NCI-H345 (cell line): ENCODE measurements around the gene TOMM40.
"Not testable (repeated sequence)": the region's sequence is repeated elsewhere in the genome, so short reads cannot be mapped to it uniquely, and the experiment has no call there.

ENCODE experiments used
- DNase-seq: peaks from one replicate; lab custom pipeline; 2025; lab: John Stamatoyannopoulos, UW

Gene TOMM40

GRCh38 chr19:44871809-44872208 is 19.2 kb upstream of the TOMM40 start:
- DNase-seq = no peak

GRCh38 chr19:44872661-44873060 is 18.4 kb upstream of the TOMM40 start:
- DNase-seq = no peak

DNA sequence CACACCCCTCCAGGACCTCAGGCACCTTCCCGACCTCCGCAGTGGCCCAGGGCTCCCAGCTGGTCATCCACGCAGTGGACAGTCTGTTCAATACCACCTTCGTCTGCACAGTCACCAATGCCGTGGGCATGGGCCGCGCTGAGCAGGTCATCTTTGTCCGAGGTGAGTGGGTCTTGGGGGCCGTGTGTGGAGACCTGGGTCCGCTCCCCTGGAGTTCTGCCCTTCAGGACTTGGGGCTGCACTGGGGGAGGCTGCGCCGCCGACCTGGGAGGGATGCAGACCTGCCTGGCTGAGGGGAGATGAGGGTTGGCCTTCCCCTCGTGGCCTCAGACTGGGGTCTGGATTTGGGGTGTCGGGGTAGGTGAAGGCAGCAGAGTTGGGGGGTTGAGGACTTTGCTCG is 16.7 kb upstream of the TOMM40 start:
- DNase-seq = no peak

DNA sequence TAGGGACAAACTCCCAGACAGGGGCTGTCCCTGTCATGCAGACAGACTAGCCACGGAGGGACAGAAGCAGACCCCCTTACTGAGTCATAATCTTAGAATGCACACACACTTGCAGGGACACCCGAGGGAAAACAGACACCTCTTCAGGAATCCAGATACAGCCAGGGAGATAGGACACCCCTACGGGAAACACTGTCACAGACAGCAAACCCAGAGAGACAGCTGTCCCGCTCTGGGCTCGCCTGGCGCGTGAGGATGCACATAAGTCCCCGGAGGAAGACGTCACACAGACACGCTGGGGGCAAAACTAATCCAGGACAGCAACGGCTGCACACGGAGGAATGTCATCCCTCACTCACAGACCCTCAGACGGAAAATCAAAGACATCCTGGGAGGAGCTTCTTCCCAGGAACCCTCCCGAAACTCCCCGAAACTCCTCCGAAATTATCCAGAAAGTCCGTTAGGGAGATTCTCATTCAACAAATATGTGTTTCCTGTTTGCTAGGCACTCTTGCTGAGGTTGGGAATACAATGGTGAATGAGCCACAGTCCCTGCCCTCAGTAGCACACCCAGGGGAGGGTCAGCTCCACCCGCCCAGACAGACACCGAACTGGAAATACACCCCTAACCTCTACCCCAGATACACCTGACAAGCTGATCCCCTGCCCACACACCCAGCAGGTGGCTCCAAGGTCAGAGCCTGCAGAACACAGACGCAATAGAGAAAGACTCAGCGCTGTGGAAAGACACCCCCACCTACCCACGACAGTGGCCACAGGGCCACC is 15.2 kb upstream of the TOMM40 start:
- DNase-seq = no peak

DNA sequence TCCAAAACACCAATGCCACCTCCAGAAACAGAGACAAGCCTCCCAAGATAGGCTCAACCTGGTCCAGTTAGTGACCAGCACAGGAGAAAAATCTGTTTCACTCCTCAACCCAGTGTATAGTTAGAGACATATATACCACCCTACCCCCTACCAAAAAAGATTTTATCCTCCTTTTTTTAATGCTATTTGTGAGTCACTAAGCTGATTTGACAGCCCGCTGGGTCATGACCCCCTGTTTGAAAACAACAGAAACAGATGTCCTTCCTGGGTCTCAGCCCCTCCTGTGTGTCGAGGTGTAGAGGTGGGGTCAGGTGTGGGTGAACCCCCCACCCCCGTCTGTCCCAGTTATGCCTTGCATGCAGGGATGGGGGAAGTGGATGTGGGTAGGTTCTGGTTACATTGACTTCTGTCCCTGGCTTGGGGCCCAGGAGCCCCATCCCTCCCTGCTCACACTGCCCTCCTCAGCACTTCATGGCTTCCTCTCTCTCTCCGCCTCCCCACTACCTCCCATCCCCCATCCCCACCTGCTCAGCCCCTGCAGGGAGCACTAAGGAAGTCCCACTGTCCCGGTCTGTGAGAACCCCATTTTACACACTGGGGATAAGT is 14.0 kb upstream of the TOMM40 start:
- DNase-seq = no peak

DNA sequence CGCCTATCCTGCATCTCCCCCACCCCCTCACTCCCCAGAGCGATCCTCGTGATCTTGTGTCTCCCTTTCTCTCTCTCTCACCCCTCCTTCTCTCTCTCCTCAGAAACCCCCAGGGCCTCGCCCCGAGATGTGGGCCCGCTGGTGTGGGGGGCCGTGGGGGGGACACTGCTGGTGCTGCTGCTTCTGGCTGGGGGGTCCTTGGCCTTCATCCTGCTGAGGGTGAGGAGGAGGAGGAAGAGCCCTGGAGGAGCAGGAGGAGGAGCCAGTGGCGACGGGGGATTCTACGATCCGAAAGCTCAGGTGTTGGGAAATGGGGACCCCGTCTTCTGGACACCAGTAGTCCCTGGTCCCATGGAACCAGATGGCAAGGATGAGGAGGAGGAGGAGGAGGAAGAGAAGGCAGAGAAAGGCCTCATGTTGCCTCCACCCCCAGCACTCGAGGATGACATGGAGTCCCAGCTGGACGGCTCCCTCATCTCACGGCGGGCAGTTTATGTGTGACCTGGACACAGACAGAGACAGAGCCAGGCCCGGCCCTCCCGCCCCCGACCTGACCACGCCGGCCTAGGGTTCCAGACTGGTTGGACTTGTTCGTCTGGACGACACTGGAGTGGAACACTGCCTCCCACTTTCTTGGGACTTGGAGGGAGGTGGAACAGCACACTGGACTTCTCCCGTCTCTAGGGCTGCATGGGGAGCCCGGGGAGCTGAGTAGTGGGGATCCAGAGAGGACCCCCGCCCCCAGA is 12.8 kb upstream of the TOMM40 start:
- DNase-seq = no peak

DNA sequence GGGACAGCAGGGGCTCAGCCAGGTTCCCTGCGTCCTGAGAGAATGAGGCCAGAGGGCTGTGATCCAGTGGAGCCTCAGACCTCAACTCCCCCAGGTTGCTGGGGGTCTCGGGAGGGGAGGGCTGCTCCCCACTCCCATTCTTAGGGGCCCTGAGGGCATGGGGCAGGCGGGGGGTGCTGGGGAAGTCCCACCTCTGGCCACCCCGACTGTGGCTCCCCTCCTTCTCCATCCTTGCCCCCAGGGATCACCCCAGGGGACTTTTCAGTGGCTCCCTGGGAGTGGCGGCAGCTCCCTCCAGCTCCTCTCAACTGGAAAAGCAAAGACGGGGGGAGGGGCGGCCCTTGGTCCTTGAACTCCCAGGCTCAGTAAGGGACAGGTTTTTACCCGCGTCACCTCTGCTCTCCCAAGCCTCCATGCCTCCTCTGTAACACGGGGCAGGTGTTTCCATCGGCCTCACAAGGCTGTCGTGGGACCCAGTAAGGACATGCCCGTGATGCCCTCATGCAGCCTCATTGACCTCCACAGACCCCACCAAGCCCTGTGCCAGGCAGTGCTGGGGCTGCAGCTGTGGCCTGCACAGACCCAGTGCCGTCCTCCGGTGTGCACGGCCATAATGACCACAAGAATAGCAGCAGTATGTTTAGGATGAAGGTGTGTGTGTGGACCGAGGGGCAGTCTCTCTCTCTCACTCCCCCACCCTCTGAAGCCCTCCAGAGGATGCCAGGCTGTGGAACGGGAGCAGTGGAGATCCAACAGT is 11.6 kb upstream of the TOMM40 start:
- no peak for DNase-seq

DNA sequence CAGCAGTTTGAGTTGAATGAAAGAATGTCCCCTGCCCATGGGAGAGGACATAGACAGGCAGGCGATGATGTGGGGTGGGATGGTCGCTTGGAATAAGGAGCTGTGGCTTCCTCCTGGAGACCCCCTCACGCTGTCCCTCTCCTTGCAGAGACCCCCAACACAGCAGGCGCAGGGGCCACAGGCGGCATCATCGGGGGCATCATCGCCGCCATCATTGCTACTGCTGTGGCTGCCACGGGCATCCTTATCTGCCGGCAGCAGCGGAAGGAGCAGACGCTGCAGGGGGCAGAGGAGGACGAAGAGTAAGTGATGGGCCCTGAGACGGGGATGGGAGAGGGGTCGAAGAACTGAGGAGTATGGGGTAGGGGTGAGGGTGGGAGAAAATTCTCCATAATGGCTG is 9.0 kb upstream of the TOMM40 start:
- no peak for DNase-seq

DNA sequence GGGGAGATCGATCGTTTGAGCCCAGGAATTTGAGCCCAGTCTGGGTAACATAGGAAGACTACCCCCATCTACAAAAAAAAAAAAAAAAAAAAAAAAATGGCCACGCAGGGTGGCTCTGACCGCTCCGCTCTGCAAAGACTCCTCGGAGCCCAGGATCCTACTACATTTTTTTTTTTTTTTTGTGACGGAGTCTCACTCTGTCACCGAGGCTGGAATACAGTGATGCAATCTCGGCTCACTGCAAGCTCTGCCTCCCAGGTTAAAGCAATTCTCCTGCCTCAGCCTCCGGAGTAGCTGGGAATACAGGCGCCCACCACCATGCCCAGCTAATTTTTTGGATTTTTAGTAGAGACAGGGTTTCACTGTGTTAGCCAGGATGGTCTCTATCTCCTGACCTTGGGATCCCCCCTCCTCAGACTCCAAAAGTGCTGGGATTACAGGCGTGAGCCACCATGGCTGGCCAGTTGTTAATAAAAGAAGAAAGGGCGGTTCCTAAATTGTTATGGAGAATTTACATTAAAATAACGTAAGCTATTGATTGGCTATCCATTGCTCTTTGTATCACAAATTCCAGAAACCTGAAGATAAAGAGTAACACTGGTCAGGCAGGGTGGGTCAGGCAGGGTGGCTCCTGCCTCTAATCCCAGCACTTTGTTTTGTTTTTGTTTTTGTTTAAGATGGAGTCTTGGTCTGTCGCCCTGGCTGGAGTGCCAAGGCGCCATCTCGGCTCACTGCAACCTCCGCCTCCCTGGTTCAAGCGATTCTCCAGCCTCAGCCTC is 8.2 kb upstream of the TOMM40 start:
- not testable (repeated sequence) for DNase-seq

DNA sequence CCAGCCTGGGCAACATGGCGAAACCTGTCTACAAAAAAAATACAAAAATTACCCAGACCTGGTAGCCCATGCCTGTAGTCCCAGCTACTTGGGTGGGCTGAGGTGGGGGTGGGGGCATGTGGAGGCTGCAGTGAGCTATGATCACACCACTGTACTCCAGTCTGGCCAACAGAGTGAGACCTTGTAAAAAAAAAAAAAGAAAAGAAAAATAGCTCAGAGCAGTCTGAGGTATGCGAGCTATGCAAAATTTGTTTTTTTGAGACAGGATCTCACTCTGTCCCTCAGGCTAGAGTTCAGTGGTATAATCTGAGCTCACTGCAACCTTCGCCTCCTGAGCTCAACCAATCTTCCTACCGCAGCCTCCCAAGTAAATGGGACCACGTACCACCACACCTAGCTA is 7.1 kb upstream of the TOMM40 start:
- no peak for DNase-seq

- DNase-seq = no peak
Measured at GRCh38 chr19:44884566-44884965, 6.5 kb upstream of the TOMM40 start.

DNA sequence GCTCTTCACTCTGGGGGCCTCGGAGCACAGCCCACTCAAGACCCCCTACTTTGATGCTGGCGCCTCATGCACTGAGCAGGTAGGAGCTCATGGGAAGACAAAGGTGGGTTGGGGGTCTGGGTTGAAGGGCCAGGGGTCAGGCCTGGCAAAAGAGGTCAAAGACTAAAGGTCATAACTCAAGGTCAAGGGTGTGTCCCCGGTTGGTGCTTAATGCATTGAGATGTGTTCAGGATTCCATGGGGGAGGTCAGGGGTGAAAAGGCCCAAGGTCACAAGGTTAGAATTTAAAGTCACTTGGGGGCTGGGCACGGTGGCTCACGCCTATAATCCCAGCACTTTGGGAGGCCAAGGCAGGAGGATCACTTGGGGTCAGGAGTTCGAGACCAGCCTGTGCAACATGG is 4.9 kb upstream of the TOMM40 start:
- no peak for DNase-seq

DNA sequence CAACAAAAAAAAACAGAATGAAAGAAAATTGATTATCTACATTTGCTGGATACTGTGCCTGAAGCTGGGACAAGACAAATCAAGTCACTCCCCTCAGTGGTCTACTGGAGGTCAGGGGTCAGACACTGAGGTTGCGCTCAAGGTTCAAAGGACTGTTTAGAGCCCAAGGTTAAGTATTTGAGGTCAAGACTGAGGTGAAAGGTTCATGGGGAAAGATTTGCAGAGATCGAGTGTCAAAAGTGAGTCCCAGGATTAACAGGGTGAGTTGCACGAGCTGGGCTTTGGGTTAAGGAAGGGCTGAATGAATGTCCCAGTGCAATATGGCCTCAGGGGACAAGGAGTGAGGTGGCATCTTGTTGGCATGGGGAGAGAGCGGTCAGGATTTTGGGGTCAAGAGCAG is 3.4 kb upstream of the TOMM40 start:
- no peak for DNase-seq

GRCh38 chr19:44888335-44888734 is 2.7 kb upstream of the TOMM40 start:
- not testable (repeated sequence) for DNase-seq

GRCh38 chr19:44889830-44890365 is 1.2 kb upstream of the TOMM40 start:
- no peak for DNase-seq

DNA sequence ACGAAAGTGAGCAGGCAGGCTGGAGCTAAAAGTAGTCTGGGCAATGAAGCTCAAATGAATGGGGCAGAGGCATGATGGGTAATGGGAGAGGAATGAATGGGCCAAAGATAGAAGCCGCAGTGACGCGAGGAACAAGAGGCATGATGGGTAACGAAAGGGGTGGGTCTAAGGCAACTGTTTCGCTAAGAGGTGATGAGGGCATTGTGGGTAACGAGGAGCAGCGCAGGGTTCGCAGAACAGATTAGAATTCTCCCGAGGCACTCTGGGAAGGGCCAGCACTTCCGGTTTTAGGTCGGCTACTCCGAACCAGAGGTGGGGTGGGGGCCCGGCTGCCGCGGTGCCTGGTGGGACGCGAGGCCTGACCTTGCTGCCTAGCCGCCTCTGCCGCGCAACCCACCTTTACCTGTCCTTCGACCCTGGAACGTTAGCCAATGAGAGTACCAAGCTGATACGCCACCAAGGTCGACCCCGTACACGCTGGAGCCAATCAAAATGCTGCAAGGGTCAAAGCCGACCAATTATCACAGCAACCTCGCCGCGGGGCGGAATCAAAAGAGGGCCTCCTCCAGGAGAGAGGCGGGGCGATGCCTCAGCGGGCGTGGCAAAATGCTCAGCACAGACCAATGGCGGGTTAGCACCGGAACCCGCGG is 563 bp upstream of the TOMM40 start:
- DNase-seq = peak; percentile 100

- DNase-seq = no peak
Measured at GRCh38 chr19:44892932-44893331, 1.9 kb downstream of the TOMM40 start.

- no peak for DNase-seq
Measured at GRCh38 chr19:44893332-44894051, 2.4 kb downstream of the TOMM40 start.

DNA sequence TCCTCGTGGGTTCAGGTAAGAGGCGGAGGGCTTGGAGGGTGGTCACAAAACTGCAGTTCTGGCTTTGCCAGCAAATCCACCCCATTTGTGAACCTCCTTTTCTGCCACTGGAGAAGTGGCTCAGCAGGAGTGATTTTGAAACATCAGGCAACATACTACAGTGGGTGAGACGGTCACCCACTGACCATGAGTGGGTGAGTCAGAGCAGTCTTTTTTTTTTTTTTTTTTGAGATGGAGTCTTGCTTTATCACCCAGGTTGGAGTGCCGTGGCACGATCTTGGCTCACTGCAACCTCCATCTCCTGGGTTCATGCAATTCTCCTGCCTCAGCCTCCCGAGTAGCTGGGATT is 3.0 kb downstream of the TOMM40 start:
- DNase-seq = no peak

DNA sequence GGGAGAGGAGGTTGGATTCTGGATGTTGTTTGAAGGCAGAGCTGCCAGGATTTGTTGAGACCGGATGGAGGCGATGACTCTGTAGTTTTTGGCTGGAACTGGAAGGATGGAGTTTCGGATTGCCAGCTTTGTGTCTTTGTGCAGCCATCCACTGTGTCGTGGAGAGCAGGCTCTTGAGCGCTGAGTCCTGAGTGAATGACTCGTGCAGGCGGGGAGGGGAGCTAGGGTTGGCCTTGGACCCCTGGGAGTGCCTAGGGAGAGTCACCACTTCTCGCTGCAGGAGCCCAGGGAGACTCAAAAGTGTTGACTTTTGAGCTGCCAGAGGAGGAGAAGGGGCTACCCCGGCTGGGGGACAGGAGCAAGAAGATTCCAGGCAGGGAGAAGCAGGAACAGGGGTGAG is 3.9 kb downstream of the TOMM40 start:
- no peak for DNase-seq
